ENCODE data around the gene AJUBA.

- TF ChIP-seq TAF1 (IDR thresholded peaks at IDR 0.05; ENCODE audit: low read depth) (no peak), EP300 (IDR thresholded peaks at IDR 0.05; ENCODE audit: borderline replicate concordance) (no peak), YY1 (IDR thresholded peaks at IDR 0.05; ENCODE audit: low read depth) (no peak), CEBPB (IDR thresholded peaks at IDR 0.05) (no peak), RAD21 (IDR thresholded peaks at IDR 0.05; ENCODE audit: low read depth) (no peak), CREB1 (IDR thresholded peaks at IDR 0.05; ENCODE audit: low read depth) (no peak), EGR1 (IDR thresholded peaks at IDR 0.05) (no peak), FOXM1 (IDR thresholded peaks at IDR 0.05; ENCODE audit: borderline replicate concordance, low read depth) (no peak)
- TF ChIP-seq, protein P1, sequence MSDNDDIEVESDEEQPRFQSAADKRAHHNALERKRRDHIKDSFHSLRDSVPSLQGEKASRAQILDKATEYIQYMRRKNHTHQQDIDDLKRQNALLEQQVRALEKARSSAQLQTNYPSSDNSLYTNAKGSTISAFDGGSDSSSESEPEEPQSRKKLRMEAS (IDR thresholded peaks at IDR 0.05), result no peak
- TF ChIP-seq, protein P2, sequence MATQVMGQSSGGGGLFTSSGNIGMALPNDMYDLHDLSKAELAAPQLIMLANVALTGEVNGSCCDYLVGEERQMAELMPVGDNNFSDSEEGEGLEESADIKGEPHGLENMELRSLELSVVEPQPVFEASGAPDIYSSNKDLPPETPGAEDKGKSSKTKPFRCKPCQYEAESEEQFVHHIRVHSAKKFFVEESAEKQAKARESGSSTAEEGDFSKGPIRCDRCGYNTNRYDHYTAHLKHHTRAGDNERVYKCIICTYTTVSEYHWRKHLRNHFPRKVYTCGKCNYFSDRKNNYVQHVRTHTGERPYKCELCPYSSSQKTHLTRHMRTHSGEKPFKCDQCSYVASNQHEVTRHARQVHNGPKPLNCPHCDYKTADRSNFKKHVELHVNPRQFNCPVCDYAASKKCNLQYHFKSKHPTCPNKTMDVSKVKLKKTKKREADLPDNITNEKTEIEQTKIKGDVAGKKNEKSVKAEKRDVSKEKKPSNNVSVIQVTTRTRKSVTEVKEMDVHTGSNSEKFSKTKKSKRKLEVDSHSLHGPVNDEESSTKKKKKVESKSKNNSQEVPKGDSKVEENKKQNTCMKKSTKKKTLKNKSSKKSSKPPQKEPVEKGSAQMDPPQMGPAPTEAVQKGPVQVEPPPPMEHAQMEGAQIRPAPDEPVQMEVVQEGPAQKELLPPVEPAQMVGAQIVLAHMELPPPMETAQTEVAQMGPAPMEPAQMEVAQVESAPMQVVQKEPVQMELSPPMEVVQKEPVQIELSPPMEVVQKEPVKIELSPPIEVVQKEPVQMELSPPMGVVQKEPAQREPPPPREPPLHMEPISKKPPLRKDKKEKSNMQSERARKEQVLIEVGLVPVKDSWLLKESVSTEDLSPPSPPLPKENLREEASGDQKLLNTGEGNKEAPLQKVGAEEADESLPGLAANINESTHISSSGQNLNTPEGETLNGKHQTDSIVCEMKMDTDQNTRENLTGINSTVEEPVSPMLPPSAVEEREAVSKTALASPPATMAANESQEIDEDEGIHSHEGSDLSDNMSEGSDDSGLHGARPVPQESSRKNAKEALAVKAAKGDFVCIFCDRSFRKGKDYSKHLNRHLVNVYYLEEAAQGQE (IDR thresholded peaks at IDR 0.05; ENCODE audit: low read depth), result no peak
These were observed 46.4 kb upstream of the AJUBA start for GRCh38 chr14:23028799-23029198.
